Measurements from ENCODE around the gene KRT14.
"Not testable (repeated sequence)": the region's sequence is repeated elsewhere in the genome, so short reads cannot be mapped to it uniquely, and the experiment has no call there.

The KRT14 gene

GRCh38 chr17:41546819-41547218 is 39.9 kb downstream of the KRT14 start:
- DNase-seq (ENCODE audit: low read depth): no peak

- DNase-seq (ENCODE audit: low read depth): no peak
Observed at GRCh38 chr17:41545829-41546410, 40.8 kb downstream of the KRT14 start.

- DNase-seq (ENCODE audit: low read depth): no peak
Observed at GRCh38 chr17:41544935-41545334, 41.8 kb downstream of the KRT14 start.

- no peak for DNase-seq (ENCODE audit: low read depth)
Observed at GRCh38 chr17:41544491-41544892, 42.2 kb downstream of the KRT14 start.

- not testable (repeated sequence) for DNase-seq (ENCODE audit: low read depth)
Observed at GRCh38 chr17:41542786-41543185, 43.9 kb downstream of the KRT14 start.

- no peak for DNase-seq (ENCODE audit: low read depth)
Observed at GRCh38 chr17:41542357-41542756, 44.3 kb downstream of the KRT14 start.

- no peak for DNase-seq (ENCODE audit: low read depth)
Observed at GRCh38 chr17:41540921-41541625, 45.6 kb downstream of the KRT14 start.

- no peak for DNase-seq (ENCODE audit: low read depth)
Observed at GRCh38 chr17:41539979-41540701, 46.6 kb downstream of the KRT14 start.

- DNase-seq (ENCODE audit: low read depth): no peak
Observed at GRCh38 chr17:41539071-41539492, 47.6 kb downstream of the KRT14 start.

- no peak for DNase-seq (ENCODE audit: low read depth)
Observed at GRCh38 chr17:41538565-41538991, 48.1 kb downstream of the KRT14 start.

- no peak for DNase-seq (ENCODE audit: low read depth)
Observed at GRCh38 chr17:41537990-41538389, 48.7 kb downstream of the KRT14 start.

GRCh38 chr17:41537614-41537954 is 49.1 kb downstream of the KRT14 start:
- DNase-seq (ENCODE audit: low read depth): no peak

GRCh38 chr17:41536741-41537613 is 49.7 kb downstream of the KRT14 start:
- no peak for DNase-seq (ENCODE audit: low read depth)

- no peak for DNase-seq (ENCODE audit: low read depth)
Observed at GRCh38 chr17:41535764-41536481, 50.8 kb downstream of the KRT14 start.

GRCh38 chr17:41534899-41535546 is 51.7 kb downstream of the KRT14 start:
- DNase-seq (ENCODE audit: low read depth): no peak

- no peak for DNase-seq (ENCODE audit: low read depth)
Observed at GRCh38 chr17:41533613-41534012, 53.1 kb downstream of the KRT14 start.

- DNase-seq (ENCODE audit: low read depth): no peak
Observed at GRCh38 chr17:41532947-41533570, 53.6 kb downstream of the KRT14 start.

Measured in stimulated activated CD8-positive, alpha-beta memory T cell treated with anti-CD3 and anti-CD28 coated beads, Interleukin-4, amount 100 ng/mL, for 24 hours (primary cell).